ENCODE results near the gene SLC27A6.
A peak's percentile ranks its signal among the peaks of the same experiment; 100 is the strongest.

SLC27A6 gene

GRCh38 chr5:128956164-128956563 is 9.1 kb upstream of the SLC27A6 start:
- Histone ChIP-seq H3K27me3 (ENCODE audit: control insufficient read depth, insufficient read depth, low read length) (no peaks in the 10 kb centered on the region), H3K4me1 (ENCODE audit: control insufficient read depth, insufficient read depth, low read length) (no peaks in the 10 kb centered on the region), H3K4me3 (ENCODE audit: low read length) (no peak overlapping the region), H3K27ac (ENCODE audit: low read length) (no peak overlapping the region), H3K9me3 (ENCODE audit: control insufficient read depth, insufficient read depth, low read length) (no peaks in the 10 kb centered on the region), H3K36me3 (ENCODE audit: control insufficient read depth, insufficient read depth, low read length) (no peaks in the 10 kb centered on the region)
- no CpG with 5 or more reads among the region's 2 CpGs for WGBS (ENCODE audit: insufficient coverage, insufficient read length)
- no peak for DNase-seq (ENCODE audit: low read depth, low spot score)

- H3K9me3 ChIP-seq (ENCODE audit: control insufficient read depth, insufficient read depth, low read length) = no peaks in the 10 kb centered on the region
- no peaks in the 10 kb centered on the region for H3K36me3 ChIP-seq (ENCODE audit: control insufficient read depth, insufficient read depth, low read length)
- H3K4me1 ChIP-seq (ENCODE audit: control insufficient read depth, insufficient read depth, low read length) = peaks cover 2% of the 10 kb centered on the region; the same call in 1 of the 2 replicates
- H3K27me3 ChIP-seq (ENCODE audit: control insufficient read depth, insufficient read depth, low read length) = peaks cover 6% of the 10 kb centered on the region; the same call in 1 of the 2 replicates
- H3K27ac ChIP-seq (ENCODE audit: low read length) = no peak overlapping the region
- no peak overlapping the region for H3K4me3 ChIP-seq (ENCODE audit: low read length)
- no CpG with 5 or more reads among the region's 6 CpGs for WGBS (ENCODE audit: insufficient coverage, insufficient read length)
- no peak for DNase-seq (ENCODE audit: low read depth, low spot score)
These were observed 3.1 kb upstream of the SLC27A6 start for GRCh38 chr5:128962211-128962610.

- no CpG with 5 or more reads among the region's 24 CpGs for WGBS (ENCODE audit: insufficient coverage, insufficient read length)
These were observed 482 bp downstream of the SLC27A6 start for GRCh38 chr5:128965638-128966302.

GRCh38 chr5:128966375-128966774 is 1.1 kb downstream of the SLC27A6 start:
- H3K27ac ChIP-seq (ENCODE audit: low read length) = no peak overlapping the region
- no peaks in the 10 kb centered on the region for H3K9me3 ChIP-seq (ENCODE audit: control insufficient read depth, insufficient read depth, low read length)
- peaks cover 2% of the 10 kb centered on the region; the same call in 1 of the 2 replicates for H3K4me1 ChIP-seq (ENCODE audit: control insufficient read depth, insufficient read depth, low read length)
- no CpG with 5 or more reads among the region's 12 CpGs for WGBS (ENCODE audit: insufficient coverage, insufficient read length)
- DNase-seq (ENCODE audit: low read depth, low spot score) = no peak
- peaks cover 6% of the 10 kb centered on the region; the same call in 1 of the 2 replicates for H3K27me3 ChIP-seq (ENCODE audit: control insufficient read depth, insufficient read depth, low read length)
- H3K4me3 ChIP-seq (ENCODE audit: low read length) = peak overlapping the region; percentile 6; the same call in 1 of the 2 replicates
- H3K36me3 ChIP-seq (ENCODE audit: control insufficient read depth, insufficient read depth, low read length) = no peaks in the 10 kb centered on the region

More at GRCh38 chr5:128965638-128966302, 482 bp downstream of the SLC27A6 start:
- Histone ChIP-seq H3K27me3 (ENCODE audit: control insufficient read depth, insufficient read depth, low read length) (peaks cover 6% of the 10 kb centered on the region; the same call in 1 of the 2 replicates), H3K36me3 (ENCODE audit: control insufficient read depth, insufficient read depth, low read length) (no peaks in the 10 kb centered on the region), H3K27ac (ENCODE audit: low read length) (no peak overlapping the region), H3K4me3 (ENCODE audit: low read length) (peak overlapping the region; percentile 70; the same call in 1 of the 2 replicates), H3K9me3 (ENCODE audit: control insufficient read depth, insufficient read depth, low read length) (no peaks in the 10 kb centered on the region), H3K4me1 (ENCODE audit: control insufficient read depth, insufficient read depth, low read length) (peaks cover 2% of the 10 kb centered on the region; the same call in 1 of the 2 replicates)
- no peak for DNase-seq (ENCODE audit: low read depth, low spot score)

DNA sequence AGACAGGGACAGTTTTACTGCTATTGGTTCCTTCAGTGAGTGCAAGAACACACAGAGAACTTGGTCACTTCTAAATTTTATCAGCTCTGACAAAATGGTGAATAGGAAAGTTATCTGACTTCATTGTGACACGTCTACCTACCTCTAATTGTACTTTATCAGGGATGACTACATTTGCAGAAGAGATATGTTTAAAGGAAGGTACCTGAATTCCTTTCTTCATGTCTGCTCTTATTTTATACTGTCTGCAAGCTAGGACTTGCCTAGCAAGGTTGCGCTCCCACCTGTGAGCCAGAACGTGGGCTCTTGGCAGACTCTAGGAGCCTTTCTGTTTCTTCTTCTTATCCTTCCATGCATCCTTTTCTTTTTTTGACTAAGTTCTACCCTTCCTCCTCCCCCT is 1.6 kb downstream of the SLC27A6 start:
- peaks cover 6% of the 10 kb centered on the region; the same call in 1 of the 2 replicates for H3K27me3 ChIP-seq (ENCODE audit: control insufficient read depth, insufficient read depth, low read length)
- no peaks in the 10 kb centered on the region for H3K9me3 ChIP-seq (ENCODE audit: control insufficient read depth, insufficient read depth, low read length)
- H3K27ac ChIP-seq (ENCODE audit: low read length) = no peak overlapping the region
- H3K36me3 ChIP-seq (ENCODE audit: control insufficient read depth, insufficient read depth, low read length) = no peaks in the 10 kb centered on the region
- H3K4me3 ChIP-seq (ENCODE audit: low read length) = no peak overlapping the region
- H3K4me1 ChIP-seq (ENCODE audit: control insufficient read depth, insufficient read depth, low read length) = peaks cover 2% of the 10 kb centered on the region; the same call in 1 of the 2 replicates
- no CpG with 5 or more reads among the region's 3 CpGs for WGBS (ENCODE audit: insufficient coverage, insufficient read length)
- DNase-seq (ENCODE audit: low read depth, low spot score) = no peak

- Histone ChIP-seq H3K4me3 (ENCODE audit: low read length) (no peak overlapping the region), H3K9me3 (ENCODE audit: control insufficient read depth, insufficient read depth, low read length) (no peaks in the 10 kb centered on the region), H3K27me3 (ENCODE audit: control insufficient read depth, insufficient read depth, low read length) (no peaks in the 10 kb centered on the region), H3K36me3 (ENCODE audit: control insufficient read depth, insufficient read depth, low read length) (no peaks in the 10 kb centered on the region), H3K27ac (ENCODE audit: low read length) (no peak overlapping the region), H3K4me1 (ENCODE audit: control insufficient read depth, insufficient read depth, low read length) (no peaks in the 10 kb centered on the region)
- no CpG with 5 or more reads among the region's 9 CpGs for WGBS (ENCODE audit: insufficient coverage, insufficient read length)
- no peak for DNase-seq (ENCODE audit: low read depth, low spot score)
These were observed 8.0 kb downstream of the SLC27A6 start for GRCh38 chr5:128973244-128973643.

GRCh38 chr5:128974567-128974966 is 9.3 kb downstream of the SLC27A6 start:
- Histone ChIP-seq H3K4me3 (ENCODE audit: low read length) (no peak overlapping the region), H3K4me1 (ENCODE audit: control insufficient read depth, insufficient read depth, low read length) (no peaks in the 10 kb centered on the region), H3K27me3 (ENCODE audit: control insufficient read depth, insufficient read depth, low read length) (no peaks in the 10 kb centered on the region), H3K9me3 (ENCODE audit: control insufficient read depth, insufficient read depth, low read length) (no peaks in the 10 kb centered on the region), H3K27ac (ENCODE audit: low read length) (no peak overlapping the region), H3K36me3 (ENCODE audit: control insufficient read depth, insufficient read depth, low read length) (no peaks in the 10 kb centered on the region)
- WGBS (ENCODE audit: insufficient coverage, insufficient read length) = no CpG with 5 or more reads among the region's 1 CpG
- DNase-seq (ENCODE audit: low read depth, low spot score) = no peak

DNA sequence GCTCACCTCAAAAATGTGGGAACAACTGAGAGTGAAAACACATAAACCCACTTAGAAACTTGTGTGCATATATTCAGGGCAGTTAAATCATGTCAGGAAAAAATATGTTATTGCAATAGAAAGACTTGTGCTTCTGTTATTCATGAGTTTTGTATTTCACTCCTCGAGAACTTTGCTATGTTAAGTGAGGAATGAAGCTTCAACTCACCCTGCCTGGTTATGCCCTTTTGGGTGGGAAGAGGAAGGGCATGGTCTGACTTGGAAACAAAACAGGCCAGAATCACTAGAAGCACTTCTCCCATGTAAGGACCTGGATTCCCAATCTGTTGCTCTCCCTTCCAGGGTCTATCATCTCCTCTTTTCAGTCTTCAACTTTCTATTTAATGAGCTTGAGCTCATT is 14.5 kb downstream of the SLC27A6 start:
- H3K27me3 ChIP-seq (ENCODE audit: control insufficient read depth, insufficient read depth, low read length) = no peaks in the 10 kb centered on the region
- DNase-seq (ENCODE audit: low read depth, low spot score) = no peak
- no peaks in the 10 kb centered on the region for H3K9me3 ChIP-seq (ENCODE audit: control insufficient read depth, insufficient read depth, low read length)
- no peaks in the 10 kb centered on the region for H3K4me1 ChIP-seq (ENCODE audit: control insufficient read depth, insufficient read depth, low read length)
- H3K36me3 ChIP-seq (ENCODE audit: control insufficient read depth, insufficient read depth, low read length) = no peaks in the 10 kb centered on the region
- H3K27ac ChIP-seq (ENCODE audit: low read length) = no peak overlapping the region
- no CpG with 5 or more reads among the region's 1 CpG for WGBS (ENCODE audit: insufficient coverage, insufficient read length)
- H3K4me3 ChIP-seq (ENCODE audit: low read length) = no peak overlapping the region

GRCh38 chr5:128980917-128981316 is 15.6 kb downstream of the SLC27A6 start:
- H3K4me1 ChIP-seq (ENCODE audit: control insufficient read depth, insufficient read depth, low read length) = no peaks in the 10 kb centered on the region
- no peaks in the 10 kb centered on the region for H3K27me3 ChIP-seq (ENCODE audit: control insufficient read depth, insufficient read depth, low read length)
- no peak for DNase-seq (ENCODE audit: low read depth, low spot score)
- H3K9me3 ChIP-seq (ENCODE audit: control insufficient read depth, insufficient read depth, low read length) = no peaks in the 10 kb centered on the region
- H3K27ac ChIP-seq (ENCODE audit: low read length) = no peak overlapping the region
- no peak overlapping the region for H3K4me3 ChIP-seq (ENCODE audit: low read length)
- no peaks in the 10 kb centered on the region for H3K36me3 ChIP-seq (ENCODE audit: control insufficient read depth, insufficient read depth, low read length)
- no CpG with 5 or more reads among the region's 3 CpGs for WGBS (ENCODE audit: insufficient coverage, insufficient read length)

DNA sequence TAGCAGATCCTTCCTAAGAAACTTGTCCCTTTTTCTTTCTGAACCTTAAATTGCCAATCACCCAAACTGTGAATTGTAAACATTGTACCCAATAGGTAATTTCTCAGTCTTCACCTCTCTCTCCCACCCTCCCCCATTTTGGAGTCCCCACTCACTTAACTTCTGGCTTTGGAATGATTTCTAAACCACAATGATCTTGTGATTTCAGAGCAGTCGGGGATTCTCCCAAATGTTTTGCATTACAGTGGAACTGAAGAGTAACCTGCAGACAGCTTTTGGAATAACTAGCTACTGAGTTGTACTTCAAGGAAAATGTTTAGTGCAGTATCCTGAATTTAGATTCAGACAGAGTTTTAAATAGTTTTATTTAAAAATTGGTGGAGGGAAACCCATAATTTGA is 19.2 kb downstream of the SLC27A6 start:
- whole genome bisulfite sequencing (ENCODE audit: insufficient coverage, insufficient read length) = no CpG with 5 or more reads among the region's 1 CpG
- no peak for DNase-seq (ENCODE audit: low read depth, low spot score)
- no peaks in the 10 kb centered on the region for H3K9me3 ChIP-seq (ENCODE audit: control insufficient read depth, insufficient read depth, low read length)
- no peak overlapping the region for H3K27ac ChIP-seq (ENCODE audit: low read length)
- no peaks in the 10 kb centered on the region for H3K4me1 ChIP-seq (ENCODE audit: control insufficient read depth, insufficient read depth, low read length)
- H3K4me3 ChIP-seq (ENCODE audit: low read length) = no peak overlapping the region
- no peaks in the 10 kb centered on the region for H3K36me3 ChIP-seq (ENCODE audit: control insufficient read depth, insufficient read depth, low read length)
- H3K27me3 ChIP-seq (ENCODE audit: control insufficient read depth, insufficient read depth, low read length) = no peaks in the 10 kb centered on the region

DNA sequence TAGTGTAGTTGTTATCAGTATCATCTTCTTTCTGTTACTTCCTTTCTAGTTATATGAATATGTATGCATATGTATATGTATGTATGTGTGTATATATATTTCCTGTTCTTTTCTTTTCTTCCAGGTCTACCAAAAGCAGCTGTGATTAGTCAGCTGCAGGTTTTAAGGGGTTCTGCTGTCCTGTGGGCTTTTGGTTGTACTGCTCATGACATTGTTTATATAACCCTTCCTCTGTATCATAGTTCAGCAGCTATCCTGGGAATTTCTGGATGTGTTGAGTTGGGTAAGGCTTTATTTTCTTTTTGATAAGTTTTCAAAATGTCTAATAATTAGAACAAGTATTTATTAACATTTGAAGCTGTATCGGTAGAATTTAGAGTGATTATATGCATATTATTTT is 23.2 kb downstream of the SLC27A6 start:
- no peaks in the 10 kb centered on the region for H3K9me3 ChIP-seq (ENCODE audit: control insufficient read depth, insufficient read depth, low read length)
- no peaks in the 10 kb centered on the region for H3K36me3 ChIP-seq (ENCODE audit: control insufficient read depth, insufficient read depth, low read length)
- no peaks in the 10 kb centered on the region for H3K4me1 ChIP-seq (ENCODE audit: control insufficient read depth, insufficient read depth, low read length)
- no peak overlapping the region for H3K4me3 ChIP-seq (ENCODE audit: low read length)
- no CpG with 5 or more reads among the region's 1 CpG for WGBS (ENCODE audit: insufficient coverage, insufficient read length)
- no peak for DNase-seq (ENCODE audit: low read depth, low spot score)
- no peak overlapping the region for H3K27ac ChIP-seq (ENCODE audit: low read length)
- no peaks in the 10 kb centered on the region for H3K27me3 ChIP-seq (ENCODE audit: control insufficient read depth, insufficient read depth, low read length)
